Measurements from ENCODE around the gene FRMD6. TPM values are rescaled to one million over a fixed set of nuclear protein-coding genes. Genes with fewer than 3 reads are reported as not detected.

Gene FRMD6
- total and polyA plus RNA-seq, 10 of the 15 experiments (the other 5 are each of a cell fraction or from before 2014, with no cell fraction given): 0.86 to 7.8 (median 3.3) TPM

DNA sequence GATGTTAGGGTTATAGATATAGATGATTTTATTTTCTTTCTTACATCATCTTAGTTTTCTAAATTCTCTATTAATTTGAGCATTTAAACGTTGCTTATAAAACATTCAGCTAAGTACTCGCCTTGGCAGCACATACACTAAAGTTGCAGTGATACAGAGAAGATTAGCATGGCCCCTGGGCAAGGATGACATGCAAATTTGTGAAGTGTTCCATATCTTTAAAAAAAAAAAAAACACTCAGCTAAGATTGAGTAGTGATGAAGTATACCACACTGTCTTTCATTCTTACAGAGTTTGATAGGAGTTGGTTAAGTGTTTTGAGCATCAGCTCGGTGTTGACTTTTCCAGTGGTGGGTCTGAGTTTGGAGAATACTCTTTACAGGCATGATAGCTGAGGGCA, 72.3 kb downstream of the FRMD6 start (continued):
- no peak for TF ChIP-seq ZBTB40 (IDR thresholded peaks at IDR 0.05; ENCODE audit: borderline replicate concordance)
- no peak for TF ChIP-seq ASH2L (IDR thresholded peaks at IDR 0.05; ENCODE audit: borderline replicate concordance, low read depth)

DNA sequence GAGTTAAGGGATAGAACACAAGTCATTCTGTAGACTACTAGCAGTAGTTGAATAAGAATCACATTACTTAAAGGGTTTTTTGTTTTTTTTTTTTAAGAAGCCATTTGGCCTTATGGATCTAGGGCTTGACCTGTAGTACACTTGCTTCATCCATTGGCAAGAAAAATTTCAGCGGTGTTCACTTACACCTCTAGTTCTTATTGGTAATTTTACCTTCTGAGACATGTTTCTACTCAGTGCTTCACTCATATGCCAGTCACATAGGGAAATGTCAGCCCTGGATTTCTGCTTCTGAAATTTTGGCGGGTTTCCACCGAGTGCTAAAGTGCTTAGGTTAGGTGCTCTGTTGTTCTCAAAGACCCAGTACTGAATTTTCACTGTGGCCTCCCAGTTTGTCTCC, 72.9 kb downstream of the FRMD6 start:
- ChIA-PET POLR2A (no interaction called here), RAD21 (ENCODE audit: unreplicated experiment) (no interaction called here), SMC1A (ENCODE audit: uncharacterized antibody, unreplicated experiment) (no interaction called here), CTCF (no interaction called here)
- Histone ChIP-seq H2AFZ (ENCODE audit: control insufficient read depth, low read depth, low read length) (no peak overlapping the region), H3K79me2 (ENCODE audit: control insufficient read depth, insufficient read depth, low read length) (no peaks in the 10 kb centered on the region), H3K27me3 (replicated peaks in 1 of 2; ENCODE audit: control insufficient read depth in 2 of 2, insufficient read depth in 2 of 2, low read length in 1 of 2) (no peaks in the 10 kb centered on the region), H3K9ac (ENCODE audit: control insufficient read depth, insufficient read depth, low read length) (no peak overlapping the region), H4K20me1 (ENCODE audit: control insufficient read depth, insufficient read depth) (no peaks in the 10 kb centered on the region), H3K4me1 (ENCODE audit: control insufficient read depth, insufficient read depth, low read length) (no peaks in the 10 kb centered on the region), H3K4me2 (ENCODE audit: control insufficient read depth, insufficient read depth) (no peak overlapping the region), H3K36me3 (ENCODE audit: control insufficient read depth in 2 of 2, insufficient read depth in 2 of 2, low read length in 1 of 2) (no peaks in the 10 kb centered on the region), H3K4me3 (no peak overlapping the region), H3K27ac (ENCODE audit: control insufficient read depth, insufficient read depth) (no peak overlapping the region), H3K9me3 (replicated peaks; ENCODE audit: control insufficient read depth, insufficient read depth, low read length) (no peaks in the 10 kb centered on the region; the same call in 2 of the 3 replicates)
- ATAC-seq: peak; percentile 40; the same call in 2 of the 3 replicates
- TF ChIP-seq MEF2B (IDR thresholded peaks at IDR 0.05; ENCODE audit: partially characterized antibody, poor library complexity, severe bottlenecking) (no peak), NR2F1 (conservative IDR thresholded peaks at IDR 0.05) (no peak), JUND (IDR thresholded peaks at IDR 0.05; ENCODE audit: low read depth, low read length) (no peak), RCOR1 (conservative IDR thresholded peaks at IDR 0.05; ENCODE audit: low read depth, low read length) (no peak), SPI1 (IDR thresholded peaks at IDR 0.05; ENCODE audit: borderline replicate concordance, insufficient read depth, low read depth, low read length) (no peak), IKZF1 (conservative IDR thresholded peaks at IDR 0.05) (no peak), BCLAF1 (IDR thresholded peaks at IDR 0.05) (no peak), ZBED1 (IDR thresholded peaks at IDR 0.05; ENCODE audit: borderline replicate concordance) (no peak)
- in situ Hi-C loops (cut with MboI) (no loop called here), intact Hi-C loops (cut with micrococcal nuclease; ENCODE audit: unreplicated experiment) (no loop called here)
- BruUV-seq (replicated peaks): no TSS peak
- FAIRE-seq: no peak
- WGBS (ENCODE audit: insufficient coverage, insufficient replicate concordance, low lambda C conversion rate, missing lambda C conversion rate): 33% methylated on average over 3 of the region's 3 CpGs
- no peak for DNase-seq (ENCODE audit: low read depth, low spot score)
